GM23338 (cell line): ENCODE data around the gene SNAP25.

ENCODE experiments used
- CREB1 ChIP-seq: fragments of 250-450 bp; sonication (Bioruptor Pico); IDR thresholded peaks from 2 replicates; pipeline ENCODE4 v1.5.0; 2020; ENCODE audit warnings: low read depth, mild to moderate bottlenecking, moderate library complexity
- CTCF ChIP-seq, 2 experiments: fragments of 200-600 bp in 1 of 2; sonication (generic) in 1 of 2; conservative IDR thresholded peaks; 2 replicates each; pipeline versions ENCODE4 v1.5.1 to v1.6.1; 2016 to 2017; ENCODE audit warnings: antibody characterized with exemption in 2 of 2, low read depth in 2 of 2, mild to moderate bottlenecking in 2 of 2, moderate library complexity in 1 of 2
- ETS1 ChIP-seq: IDR thresholded peaks from 2 replicates; pipeline ENCODE4 v1.6.1; 2016; ENCODE audit warnings: antibody characterized with exemption
- EZH2 ChIP-seq: fragments of 200-600 bp; sonication (generic); IDR thresholded peaks from one replicate; pipeline ENCODE4 v1.8.0; 2017; ENCODE audit warnings: antibody characterized with exemption, mild to moderate bottlenecking, low read depth; ENCODE audit not compliant: unreplicated experiment
- EZH2phosphoT487 ChIP-seq: fragments of 200-600 bp; sonication (generic); IDR thresholded peaks from one replicate; pipeline ENCODE4 v1.8.1; 2018; ENCODE audit warnings: antibody characterized with exemption; ENCODE audit not compliant: unreplicated experiment
- JUNB ChIP-seq: IDR thresholded peaks from one replicate; pipeline ENCODE4 v1.6.1; 2016; ENCODE audit warnings: antibody characterized with exemption; ENCODE audit not compliant: unreplicated experiment
- NANOG ChIP-seq: IDR thresholded peaks from 2 replicates; pipeline ENCODE4 v1.6.1; 2016; ENCODE audit warnings: antibody characterized with exemption, borderline replicate concordance
- POLR2AphosphoS5 ChIP-seq: IDR thresholded peaks from 2 replicates; pipeline ENCODE4 v1.6.1; 2016; ENCODE audit warnings: antibody characterized with exemption, low read depth
- REST ChIP-seq: IDR thresholded peaks from one replicate; pipeline ENCODE4 v1.6.1; 2018; ENCODE audit warnings: antibody characterized with exemption; ENCODE audit not compliant: unreplicated experiment
- STAT1 ChIP-seq: IDR thresholded peaks from one replicate; pipeline ENCODE4 v1.6.1; 2016; ENCODE audit warnings: antibody characterized with exemption; ENCODE audit not compliant: unreplicated experiment
- ZNF114 ChIP-seq: fragments of 250-450 bp; sonication (Bioruptor Pico); IDR thresholded peaks from 2 replicates; pipeline ENCODE4 v1.5.0; 2020; ENCODE audit warnings: mild to moderate bottlenecking, moderate library complexity
- ZNF331 ChIP-seq: fragments of 250-450 bp; sonication (Bioruptor Pico); IDR thresholded peaks from 2 replicates; pipeline ENCODE4 v1.5.0; 2020; ENCODE audit warnings: low read depth, mild to moderate bottlenecking, moderate library complexity

- TF ChIP-seq CTCF (conservative IDR thresholded peaks at IDR 0.05; ENCODE audit: low read depth in 2 of 2) (no peak), POLR2AphosphoS5 (no peak), CREB1 (no peak), EZH2 (no peak), REST (no peak), ZNF331 (CRISPR knock-in tag) (no peak), EZH2phosphoT487 (no peak), ETS1 (no peak), JUNB (no peak), NANOG (no peak), ZNF114 (CRISPR knock-in tag) (no peak), STAT1 (no peak)
Observed at GRCh38 chr20:10313701-10314100, 95.1 kb downstream of the SNAP25 start.
